ENCODE results near the gene C3orf70. TPM values are rescaled to one million over a fixed set of nuclear protein-coding genes. Genes with fewer than 3 reads are reported as not detected.

C3orf70 gene
- polyA plus RNA-seq, 1 experiment, result 3.9 TPM

DNA sequence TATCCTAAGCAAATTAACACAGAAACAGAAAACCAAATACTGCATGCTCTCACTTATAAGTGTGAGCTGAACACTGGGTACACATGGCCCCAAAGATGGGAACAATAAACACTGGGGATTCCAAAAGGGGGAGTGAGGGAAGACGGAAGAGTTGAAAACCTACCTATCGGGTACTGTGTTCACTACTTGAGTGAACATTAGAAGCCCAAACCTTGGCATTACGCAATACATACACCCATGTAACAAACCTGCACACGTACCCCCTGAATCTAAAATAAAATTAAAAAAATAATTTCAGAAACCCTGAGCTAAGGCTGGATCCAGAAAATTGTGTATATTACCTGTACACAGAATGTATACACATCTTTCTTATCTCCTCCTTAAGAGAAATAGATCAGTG lies 42.8 kb upstream of the C3orf70 start:
- no peaks in the 10 kb centered on the region for H3K36me3 ChIP-seq (ENCODE audit: control insufficient read depth, insufficient read depth, low read length)
- no peak for TF ChIP-seq CTCF (IDR thresholded peaks at IDR 0.05; ENCODE audit: insufficient read depth, low read depth, low read length)
- H3K4me3 ChIP-seq (ENCODE audit: low read depth, low read length), result no peak overlapping the region
- no peak for DNase-seq (ENCODE audit: low read depth)
- CTCF ChIA-PET, result interaction anchor here (0.6 kb wide), 1 partner anchor 60 kb away, joined by 4 read pairs; no protein-coding TSS in a partner anchor
- H3K27me3 ChIP-seq (ENCODE audit: control insufficient read depth, insufficient read depth, low read length), result no peaks in the 10 kb centered on the region
- POLR2A ChIA-PET, result no interaction called here

GRCh38 chr3:185188816-185189215 lies 36.0 kb upstream of the C3orf70 start:
- no peaks in the 10 kb centered on the region for H3K27me3 ChIP-seq (ENCODE audit: control insufficient read depth, insufficient read depth, low read length)
- ChIA-PET CTCF (interaction anchor here (3.9 kb wide), 1 partner anchor 13 kb away, joined by 15 read pairs; no protein-coding TSS in a partner anchor), POLR2A (no interaction called here)
- H3K36me3 ChIP-seq (ENCODE audit: control insufficient read depth, insufficient read depth, low read length), result no peaks in the 10 kb centered on the region
- H3K4me3 ChIP-seq (ENCODE audit: low read depth, low read length), result no peak overlapping the region
- no peak for DNase-seq (ENCODE audit: low read depth)
- TF ChIP-seq CTCF (IDR thresholded peaks at IDR 0.05; ENCODE audit: insufficient read depth, low read depth, low read length), result no peak

DNA sequence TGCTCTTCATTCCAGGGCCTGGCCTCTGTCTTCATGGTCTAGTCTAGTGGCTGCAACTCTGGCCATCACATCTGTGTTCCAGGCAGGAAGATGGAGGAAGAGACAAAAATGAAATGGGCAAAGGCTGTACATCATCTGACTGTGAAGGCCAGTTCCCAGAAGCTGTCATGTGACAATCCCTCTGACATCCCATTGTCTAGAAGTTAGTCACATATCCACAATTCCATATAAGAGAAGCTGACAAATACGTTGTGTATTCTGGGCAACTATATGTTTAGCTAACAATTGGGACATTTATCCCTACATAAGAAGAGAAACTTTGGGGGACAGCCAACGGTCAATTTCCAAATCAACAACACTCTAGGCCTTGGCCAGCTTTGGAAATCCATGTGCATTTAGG lies 34.5 kb upstream of the C3orf70 start:
- CTCF ChIA-PET, result interaction anchor here (0.5 to 3.9 kb wide), 4 partner anchors 11 to 106 kb away, joined by 3 to 15 read pairs (median 3); no protein-coding TSS in a partner anchor
- TF ChIP-seq CTCF (IDR thresholded peaks at IDR 0.05; ENCODE audit: insufficient read depth, low read depth, low read length), result no peak
- DNase-seq (ENCODE audit: low read depth), result no peak
- POLR2A ChIA-PET, result no interaction called here
- Histone ChIP-seq H3K36me3 (ENCODE audit: control insufficient read depth, insufficient read depth, low read length) (no peaks in the 10 kb centered on the region), H3K4me3 (ENCODE audit: low read depth, low read length) (no peak overlapping the region), H3K27me3 (ENCODE audit: control insufficient read depth, insufficient read depth, low read length) (no peaks in the 10 kb centered on the region)

DNA sequence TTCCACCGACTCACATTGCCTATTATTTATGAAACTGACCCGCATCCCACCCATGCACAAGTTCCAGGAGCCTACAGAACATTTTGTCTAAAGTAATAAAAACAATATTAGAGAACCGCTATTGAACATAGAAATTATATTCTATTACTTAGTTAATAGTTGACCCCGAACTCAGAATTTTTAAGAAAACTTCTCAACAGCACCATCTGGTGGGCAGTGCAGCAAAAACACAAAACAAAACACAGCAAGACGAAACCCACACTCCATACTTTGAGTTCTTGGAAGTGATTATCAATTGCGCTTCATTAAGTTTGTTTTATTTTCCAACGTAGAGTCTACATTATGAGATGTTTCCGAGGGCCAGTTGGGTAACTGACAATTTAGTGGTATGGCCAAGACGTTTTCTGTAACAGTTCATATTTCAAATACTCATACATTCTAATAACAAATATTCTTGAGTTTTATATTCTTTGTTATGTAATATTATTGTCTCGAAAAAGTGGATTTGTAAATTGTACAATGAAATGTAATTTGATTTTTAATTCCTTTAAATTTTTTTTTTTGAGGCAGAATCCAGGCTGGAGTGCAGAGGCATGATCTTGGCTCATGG lies 24.0 kb upstream of the C3orf70 start:
- no peaks in the 10 kb centered on the region for H3K36me3 ChIP-seq (ENCODE audit: control insufficient read depth, insufficient read depth, low read length)
- peak; percentile 71 for TF ChIP-seq CTCF (IDR thresholded peaks at IDR 0.05; ENCODE audit: insufficient read depth, low read depth, low read length)
- H3K27me3 ChIP-seq (ENCODE audit: control insufficient read depth, insufficient read depth, low read length), result peaks cover 9% of the 10 kb centered on the region; the same call in 1 of the 2 replicates
- no peak overlapping the region for H3K4me3 ChIP-seq (ENCODE audit: low read depth, low read length)
- no peak for DNase-seq (ENCODE audit: low read depth)
- ChIA-PET CTCF (interaction anchor here (0.6 to 5.1 kb wide), 31 partner anchors 8 to 616 kb away, joined by 3 to 29 read pairs (median 4); no protein-coding TSS in a partner anchor), POLR2A (no interaction called here)

DNA sequence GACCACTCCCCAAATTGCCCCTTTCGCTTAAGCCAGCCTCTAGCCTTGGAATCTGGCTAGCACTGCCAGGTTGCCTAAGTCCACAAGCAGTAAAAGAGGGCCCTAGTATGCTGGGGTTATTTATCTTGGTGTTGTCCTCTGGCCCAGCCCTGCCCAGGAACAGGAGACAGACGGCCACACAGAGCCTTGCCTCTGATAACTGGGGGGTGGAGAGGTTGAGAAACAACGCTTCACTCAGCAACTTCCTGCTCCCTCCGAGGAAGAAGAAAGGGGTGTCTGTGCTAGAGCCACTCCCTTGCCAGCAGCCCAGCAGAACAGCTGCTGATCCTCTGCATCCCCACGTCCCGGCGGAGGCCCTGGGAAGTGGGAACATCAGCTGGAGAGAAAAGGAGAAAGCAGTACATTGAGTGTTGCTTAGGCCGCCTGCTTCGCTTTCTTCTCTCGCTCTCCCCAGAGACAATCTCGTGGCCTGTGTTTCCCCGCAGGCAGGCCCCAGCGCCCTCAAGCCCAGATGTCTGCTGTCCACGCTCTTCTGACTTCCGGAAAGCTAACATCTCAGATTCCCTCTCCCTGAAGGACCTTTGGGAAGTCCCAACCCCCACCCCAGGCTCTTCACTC lies 22.6 kb upstream of the C3orf70 start:
- Histone ChIP-seq H3K36me3 (ENCODE audit: control insufficient read depth, insufficient read depth, low read length) (no peaks in the 10 kb centered on the region), H3K27me3 (ENCODE audit: control insufficient read depth, insufficient read depth, low read length) (peaks cover 3% of the 10 kb centered on the region; the same call in 1 of the 2 replicates), H3K4me3 (ENCODE audit: low read depth, low read length) (no peak overlapping the region)
- POLR2A ChIA-PET, result no interaction called here
- CTCF ChIA-PET, result interaction anchor here (0.7 to 5.1 kb wide), 24 partner anchors 9 to 615 kb away, joined by 3 to 29 read pairs (median 4); no protein-coding TSS in a partner anchor
- TF ChIP-seq CTCF (IDR thresholded peaks at IDR 0.05; ENCODE audit: insufficient read depth, low read depth, low read length), result no peak
- DNase-seq (ENCODE audit: low read depth), result no peak
